ENCODE measurements around the gene COL5A1. TPM values are rescaled to one million over a fixed set of nuclear protein-coding genes. Genes with fewer than 3 reads are reported as not detected.

COL5A1 gene
- total and polyA plus RNA-seq, 4 donors: 38.2 to 135 (median 88.3) TPM

- Histone ChIP-seq H3K4me1 (ENCODE audit: control insufficient read depth, insufficient read depth, low read length) (peaks cover 8% of the 10 kb centered on the region), H3K36me3 (ENCODE audit: control insufficient read depth, insufficient read depth, low read length) (peaks cover 8% of the 10 kb centered on the region), H3K27ac (ENCODE audit: low read depth, low read length) (no peak overlapping the region), H3K27me3 (ENCODE audit: control insufficient read depth, insufficient read depth, low read length) (no peaks in the 10 kb centered on the region), H3K9me3 (ENCODE audit: control insufficient read depth, insufficient read depth, low read length) (no peaks in the 10 kb centered on the region), H3K4me3 (ENCODE audit: low read depth, low read length) (no peak overlapping the region)
- no peak for DNase-seq (ENCODE audit: low read depth in 4 of 6, low spot score in 6 of 6)
- 95% methylated on average over 4 of the region's 4 CpGs for WGBS (ENCODE audit: insufficient coverage)
Measured at GRCh38 chr9:134726026-134726721, 84.6 kb downstream of the COL5A1 start.

- 79% methylated on average over 1 of the region's 1 CpG for whole genome bisulfite sequencing (ENCODE audit: insufficient coverage)
Measured at GRCh38 chr9:134726722-134727034, 85.1 kb downstream of the COL5A1 start.

GRCh38 chr9:134728021-134728795 is 86.6 kb downstream of the COL5A1 start:
- Histone ChIP-seq H3K27me3 (ENCODE audit: control insufficient read depth, insufficient read depth, low read length) (no peaks in the 10 kb centered on the region), H3K4me3 (ENCODE audit: low read depth, low read length) (no peak overlapping the region), H3K27ac (ENCODE audit: low read depth, low read length) (no peak overlapping the region), H3K9me3 (ENCODE audit: control insufficient read depth, insufficient read depth, low read length) (no peaks in the 10 kb centered on the region), H3K4me1 (ENCODE audit: control insufficient read depth, insufficient read depth, low read length) (peaks cover 8% of the 10 kb centered on the region), H3K36me3 (ENCODE audit: control insufficient read depth, insufficient read depth, low read length) (peaks cover 9% of the 10 kb centered on the region)
- DNase-seq (ENCODE audit: low read depth in 4 of 6, low spot score in 6 of 6): no peak
- WGBS (ENCODE audit: insufficient coverage): 87% methylated on average over 28 of the region's 29 CpGs

More at GRCh38 chr9:134726722-134727034, 85.1 kb downstream of the COL5A1 start:
- DNase-seq (ENCODE audit: low read depth in 4 of 6, low spot score in 6 of 6): no peak
- Histone ChIP-seq H3K27me3 (ENCODE audit: control insufficient read depth, insufficient read depth, low read length) (no peaks in the 10 kb centered on the region), H3K4me1 (ENCODE audit: control insufficient read depth, insufficient read depth, low read length) (peaks cover 8% of the 10 kb centered on the region), H3K4me3 (ENCODE audit: low read depth, low read length) (no peak overlapping the region), H3K36me3 (ENCODE audit: control insufficient read depth, insufficient read depth, low read length) (peaks cover 3% of the 10 kb centered on the region), H3K27ac (ENCODE audit: low read depth, low read length) (no peak overlapping the region), H3K9me3 (ENCODE audit: control insufficient read depth, insufficient read depth, low read length) (no peaks in the 10 kb centered on the region)

- no peak for DNase-seq (ENCODE audit: low read depth in 4 of 6, low spot score in 6 of 6)
- WGBS (ENCODE audit: insufficient coverage): 92% methylated on average over 26 of the region's 28 CpGs
- Histone ChIP-seq H3K36me3 (ENCODE audit: control insufficient read depth, insufficient read depth, low read length) (peaks cover 9% of the 10 kb centered on the region), H3K4me3 (ENCODE audit: low read depth, low read length) (no peak overlapping the region), H3K4me1 (ENCODE audit: control insufficient read depth, insufficient read depth, low read length) (peaks cover 16% of the 10 kb centered on the region), H3K27me3 (ENCODE audit: control insufficient read depth, insufficient read depth, low read length) (no peaks in the 10 kb centered on the region), H3K27ac (ENCODE audit: low read depth, low read length) (no peak overlapping the region), H3K9me3 (ENCODE audit: control insufficient read depth, insufficient read depth, low read length) (no peaks in the 10 kb centered on the region)
Measured at GRCh38 chr9:134728801-134729495, 87.3 kb downstream of the COL5A1 start.

GRCh38 chr9:134730011-134730760 is 88.6 kb downstream of the COL5A1 start:
- H3K36me3 ChIP-seq (ENCODE audit: control insufficient read depth, insufficient read depth, low read length): peaks cover 9% of the 10 kb centered on the region
- peaks cover 22% of the 10 kb centered on the region for H3K4me1 ChIP-seq (ENCODE audit: control insufficient read depth, insufficient read depth, low read length)
- H3K27me3 ChIP-seq (ENCODE audit: control insufficient read depth, insufficient read depth, low read length): no peaks in the 10 kb centered on the region
- H3K4me3 ChIP-seq (ENCODE audit: low read depth, low read length): no peak overlapping the region
- WGBS (ENCODE audit: insufficient coverage): 90% methylated on average over 22 of the region's 23 CpGs
- H3K27ac ChIP-seq (ENCODE audit: low read depth, low read length): no peak overlapping the region
- DNase-seq (ENCODE audit: low read depth in 4 of 6, low spot score in 6 of 6): no peak
- no peaks in the 10 kb centered on the region for H3K9me3 ChIP-seq (ENCODE audit: control insufficient read depth, insufficient read depth, low read length)

GRCh38 chr9:134730761-134731496 is 89.3 kb downstream of the COL5A1 start:
- Histone ChIP-seq H3K27ac (ENCODE audit: low read depth, low read length) (no peak overlapping the region), H3K36me3 (ENCODE audit: control insufficient read depth, insufficient read depth, low read length) (peaks cover 10% of the 10 kb centered on the region), H3K4me3 (ENCODE audit: low read depth, low read length) (no peak overlapping the region), H3K4me1 (ENCODE audit: control insufficient read depth, insufficient read depth, low read length) (peaks cover 29% of the 10 kb centered on the region), H3K27me3 (ENCODE audit: control insufficient read depth, insufficient read depth, low read length) (no peaks in the 10 kb centered on the region), H3K9me3 (ENCODE audit: control insufficient read depth, insufficient read depth, low read length) (no peaks in the 10 kb centered on the region)
- peak in 1 of 6 donors; percentile 42 for DNase-seq (ENCODE audit: low read depth in 4 of 6, low spot score in 6 of 6)
- WGBS (ENCODE audit: insufficient coverage): 80% methylated on average over 22 of the region's 22 CpGs

- WGBS (ENCODE audit: insufficient coverage): 97% methylated on average over 33 of the region's 45 CpGs
- no peak for DNase-seq (ENCODE audit: low read depth in 4 of 6, low spot score in 6 of 6)
- no peaks in the 10 kb centered on the region for H3K27me3 ChIP-seq (ENCODE audit: control insufficient read depth, insufficient read depth, low read length)
- H3K4me1 ChIP-seq (ENCODE audit: control insufficient read depth, insufficient read depth, low read length): peaks cover 33% of the 10 kb centered on the region
- no peak overlapping the region for H3K4me3 ChIP-seq (ENCODE audit: low read depth, low read length)
- H3K9me3 ChIP-seq (ENCODE audit: control insufficient read depth, insufficient read depth, low read length): no peaks in the 10 kb centered on the region
- peaks cover 11% of the 10 kb centered on the region for H3K36me3 ChIP-seq (ENCODE audit: control insufficient read depth, insufficient read depth, low read length)
- H3K27ac ChIP-seq (ENCODE audit: low read depth, low read length): no peak overlapping the region
Measured at GRCh38 chr9:134731497-134732391, 90.1 kb downstream of the COL5A1 start.

GRCh38 chr9:134732392-134733110 is 90.9 kb downstream of the COL5A1 start:
- WGBS (ENCODE audit: insufficient coverage): 87% methylated on average over 25 of the region's 26 CpGs
- H3K9me3 ChIP-seq (ENCODE audit: control insufficient read depth, insufficient read depth, low read length): no peaks in the 10 kb centered on the region
- H3K27me3 ChIP-seq (ENCODE audit: control insufficient read depth, insufficient read depth, low read length): no peaks in the 10 kb centered on the region
- no peak for DNase-seq (ENCODE audit: low read depth in 4 of 6, low spot score in 6 of 6)
- H3K4me3 ChIP-seq (ENCODE audit: low read depth, low read length): no peak overlapping the region
- H3K4me1 ChIP-seq (ENCODE audit: control insufficient read depth, insufficient read depth, low read length): peaks cover 36% of the 10 kb centered on the region
- no peak overlapping the region for H3K27ac ChIP-seq (ENCODE audit: low read depth, low read length)
- H3K36me3 ChIP-seq (ENCODE audit: control insufficient read depth, insufficient read depth, low read length): peaks cover 11% of the 10 kb centered on the region

Data from spinal cord (tissue), 10 donors.